ENCODE data around the gene DIAPH3. TPM values are rescaled to one million over a fixed set of nuclear protein-coding genes. Genes with fewer than 3 reads are reported as not detected.

Gene DIAPH3
- total and polyA plus RNA-seq, 2 of the 8 experiments (the other 6 are each of a cell fraction or from before 2014, with no cell fraction given) = 8.0 to 30.8 TPM

DNA sequence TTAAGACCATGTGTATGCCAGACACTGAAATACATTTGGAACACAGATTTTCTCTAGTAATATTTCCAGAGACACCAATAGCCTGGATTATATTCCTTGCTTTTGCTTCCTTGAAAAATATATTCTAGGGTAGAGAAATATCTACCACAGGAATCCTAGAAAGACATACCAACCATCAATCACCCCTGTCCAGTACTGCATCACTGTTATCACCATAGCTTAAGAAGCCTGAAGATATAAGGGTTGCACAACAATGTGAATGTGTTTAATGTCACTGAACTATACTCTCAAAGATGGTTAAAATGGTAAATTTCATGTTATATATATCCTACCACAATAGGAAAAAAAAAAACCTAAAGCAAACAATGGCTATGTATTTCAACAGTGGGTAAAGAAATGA, 163.6 kb downstream of the DIAPH3 start:
- H3K4ac ChIP-seq (replicated peaks; ENCODE audit: insufficient read length, low read depth, low read length) = no peak overlapping the region
- no peak overlapping the region for H3K14ac ChIP-seq (ENCODE audit: insufficient read length)
- no peak overlapping the region for H2AK5ac ChIP-seq (ENCODE audit: low read depth, low read length)
- no peak overlapping the region for H3K27ac ChIP-seq (ENCODE audit: low read depth, low read length)
- ChIA-PET POLR2A (ENCODE audit: partially characterized antibody) (no interaction called here), CTCF (ENCODE audit: partially characterized antibody) (no interaction called here)
- DNase-seq (ENCODE audit: low read depth in 1 of 2, low spot score in 2 of 2) = no peak
- H3K4me1 ChIP-seq (replicated peaks in 1 of 4; ENCODE audit: control insufficient read depth in 3 of 4, insufficient read depth in 4 of 4, low read length in 3 of 4) = no peaks in the 10 kb centered on the region
- H2BK120ac ChIP-seq (replicated peaks; ENCODE audit: low read depth, low read length) = no peak overlapping the region
- no peaks in the 10 kb centered on the region for H3K79me2 ChIP-seq (ENCODE audit: control insufficient read depth in 1 of 2, insufficient read depth in 2 of 2, low read length in 2 of 2)
- no peak overlapping the region for H4K91ac ChIP-seq (replicated peaks; ENCODE audit: insufficient read length, low read length)
- no peak overlapping the region for H3K4me3 ChIP-seq (ENCODE audit: extremely low read depth in 1 of 4, insufficient read depth in 2 of 4, low read depth in 3 of 4, low read length in 4 of 4)
- no peak overlapping the region for H3K18ac ChIP-seq (ENCODE audit: extremely low read depth, low read length)
- no peak overlapping the region for H3K23ac ChIP-seq (ENCODE audit: insufficient read length)
- no peak for FAIRE-seq
- no peak overlapping the region for H3K56ac ChIP-seq (replicated peaks; ENCODE audit: insufficient read length, low read depth, low read length)
- no peak overlapping the region for H4K5ac ChIP-seq (ENCODE audit: insufficient read length, low read depth, low read length)
- H3K36me3 ChIP-seq (ENCODE audit: control insufficient read depth in 2 of 4, insufficient read depth in 4 of 4, low read length in 3 of 4) = no peaks in the 10 kb centered on the region
- no peak overlapping the region for H2AFZ ChIP-seq (ENCODE audit: low read length)
- H3K79me1 ChIP-seq (ENCODE audit: low read depth, low read length) = no peaks in the 10 kb centered on the region
- H4K20me1 ChIP-seq (replicated peaks in 1 of 2; ENCODE audit: control insufficient read depth in 1 of 2, insufficient read depth in 2 of 2, low read length in 2 of 2) = no peaks in the 10 kb centered on the region
- H4K8ac ChIP-seq (ENCODE audit: extremely low read depth, insufficient read depth, low read length) = no peak overlapping the region
- H2BK20ac ChIP-seq (ENCODE audit: low read length) = no peak overlapping the region
- H2BK5ac ChIP-seq (ENCODE audit: low read depth, low read length) = no peak overlapping the region
- H3K9ac ChIP-seq (replicated peaks in 1 of 4; ENCODE audit: extremely low read depth in 1 of 4, low read depth in 3 of 4, low read length in 3 of 4) = no peak overlapping the region
- no peak overlapping the region for H2BK12ac ChIP-seq (ENCODE audit: low read depth, low read length)
- H3K27me3 ChIP-seq (replicated peaks in 1 of 4; ENCODE audit: control insufficient read depth in 3 of 4, extremely low read depth in 1 of 4, insufficient read depth in 3 of 4, low read length in 3 of 4) = no peaks in the 10 kb centered on the region
- no peak for TF ChIP-seq TAF1 (IDR thresholded peaks at IDR 0.05; ENCODE audit: low read depth, low read length)
- TF ChIP-seq RNF2 (IDR thresholded peaks at IDR 0.05; ENCODE audit: borderline replicate concordance, low read depth, low read length, missing control alignments, poor library complexity, severe bottlenecking) = no peak
- no peak for TF ChIP-seq TBP (IDR thresholded peaks at IDR 0.05; ENCODE audit: low read depth, low read length)
- no peak for TF ChIP-seq KDM4A (IDR thresholded peaks at IDR 0.05; ENCODE audit: low read depth, low read length, severe bottlenecking)
- TF ChIP-seq HDAC6 (IDR thresholded peaks at IDR 0.05; ENCODE audit: low read depth, low read length) = no peak
- no peak for TF ChIP-seq EZH2 (IDR thresholded peaks at IDR 0.05; ENCODE audit: low read depth, low read length, severe bottlenecking)
- TF ChIP-seq SIN3A (conservative IDR thresholded peaks at IDR 0.05 in 1 of 2, IDR thresholded peaks at IDR 0.05 in 1 of 2; ENCODE audit: low read depth in 1 of 2, low read length in 2 of 2) = no peak
- no peak for TF ChIP-seq CHD1 (IDR thresholded peaks at IDR 0.05; ENCODE audit: low read depth, low read length)
- TF ChIP-seq SP2 (IDR thresholded peaks at IDR 0.05; ENCODE audit: low read length) = no peak
- no peak overlapping the region for H3K4me2 ChIP-seq (ENCODE audit: insufficient read depth in 1 of 2, low read depth in 2 of 2, low read length in 2 of 2)
- H3K23me2 ChIP-seq (ENCODE audit: low read depth, low read length) = no peaks in the 10 kb centered on the region
- H2BK15ac ChIP-seq (ENCODE audit: low read length) = no peak overlapping the region
- no peaks in the 10 kb centered on the region for H3K9me3 ChIP-seq (ENCODE audit: insufficient read depth in 2 of 2, low read depth in 1 of 2, low read length in 1 of 2)

Data from H1 (cell line).